NCI-H146 treated with DMSO at 0.1 percent for 48 hours (cell line): ENCODE data around the gene IGSF23.
"Not testable (repeated sequence)": the region's sequence is repeated elsewhere in the genome, so short reads cannot be mapped to it uniquely, and the experiment has no call there.

Experiments used
- DNase-seq: peaks from one replicate; lab custom pipeline; 2025; ENCODE audit not compliant: unreplicated experiment; lab: John Stamatoyannopoulos, UW

The IGSF23 gene

DNA sequence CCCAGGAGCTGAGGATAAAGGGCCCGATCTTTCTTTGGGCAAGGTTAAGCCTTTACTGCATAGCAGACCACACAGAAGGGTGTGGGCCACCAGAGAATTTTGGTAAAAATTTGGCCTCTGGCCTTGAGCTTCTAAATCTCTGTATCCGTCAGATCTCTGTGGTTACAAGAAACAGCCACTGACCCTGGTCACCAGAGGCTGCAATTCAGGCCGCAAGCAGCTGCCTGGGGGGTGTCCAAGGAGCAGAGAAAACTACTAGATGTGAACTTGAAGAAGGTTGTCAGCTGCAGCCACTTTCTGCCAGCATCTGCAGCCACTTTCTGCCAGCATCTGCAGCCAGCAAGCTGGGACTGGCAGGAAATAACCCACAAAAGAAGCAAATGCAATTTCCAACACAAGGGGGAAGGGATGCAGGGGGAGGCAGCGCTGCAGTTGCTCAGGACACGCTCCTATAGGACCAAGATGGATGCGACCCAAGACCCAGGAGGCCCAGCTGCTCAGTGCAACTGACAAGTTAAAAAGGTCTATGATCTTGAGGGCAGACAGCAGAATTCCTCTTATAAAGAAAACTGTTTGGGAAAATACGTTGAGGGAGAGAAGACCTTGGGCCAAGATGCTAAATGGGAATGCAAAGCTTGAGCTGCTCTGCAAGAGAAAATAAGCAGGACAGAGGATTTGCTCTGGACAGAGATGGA, 49.5 kb downstream of the IGSF23 start:
- no peak for DNase-seq

DNA sequence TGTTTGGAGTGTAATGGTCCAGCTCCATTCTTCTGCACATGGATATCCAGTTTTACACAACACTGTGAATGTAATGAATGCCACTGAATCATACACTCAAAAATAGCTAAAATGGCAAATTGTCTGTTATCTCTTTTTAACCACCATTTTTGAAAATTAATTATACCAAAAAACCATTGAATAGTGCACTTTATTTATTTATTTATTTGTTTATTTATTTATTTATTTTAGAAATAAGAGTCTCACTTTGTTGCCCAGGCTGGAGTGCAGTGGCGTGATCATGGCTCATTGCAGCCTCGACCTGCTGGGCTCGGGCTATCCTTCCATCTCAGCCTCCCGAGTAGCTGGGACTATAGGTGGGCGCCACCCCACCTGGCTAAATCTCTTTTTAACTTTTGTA, 50.6 kb downstream of the IGSF23 start:
- DNase-seq, result no peak

DNA sequence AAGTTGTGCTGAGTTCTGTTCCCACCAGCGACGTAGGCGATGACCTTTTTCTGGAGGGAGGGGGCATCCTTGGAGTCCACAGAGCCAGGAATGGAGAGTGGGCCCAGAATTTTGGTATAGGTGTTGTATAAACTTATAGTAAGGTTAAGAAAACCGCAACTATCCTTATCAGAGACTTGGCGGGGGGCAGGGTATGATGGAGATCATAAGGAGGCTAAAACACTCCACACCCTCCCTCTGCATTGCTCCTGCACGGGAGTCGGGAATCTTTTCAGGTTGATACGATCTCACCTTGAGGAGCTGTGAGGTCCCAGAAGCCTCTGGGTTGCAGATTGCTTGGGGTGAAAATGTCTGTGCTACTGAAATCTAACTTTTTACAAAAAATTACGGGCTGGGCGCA, 51.6 kb downstream of the IGSF23 start:
- no peak for DNase-seq

DNA sequence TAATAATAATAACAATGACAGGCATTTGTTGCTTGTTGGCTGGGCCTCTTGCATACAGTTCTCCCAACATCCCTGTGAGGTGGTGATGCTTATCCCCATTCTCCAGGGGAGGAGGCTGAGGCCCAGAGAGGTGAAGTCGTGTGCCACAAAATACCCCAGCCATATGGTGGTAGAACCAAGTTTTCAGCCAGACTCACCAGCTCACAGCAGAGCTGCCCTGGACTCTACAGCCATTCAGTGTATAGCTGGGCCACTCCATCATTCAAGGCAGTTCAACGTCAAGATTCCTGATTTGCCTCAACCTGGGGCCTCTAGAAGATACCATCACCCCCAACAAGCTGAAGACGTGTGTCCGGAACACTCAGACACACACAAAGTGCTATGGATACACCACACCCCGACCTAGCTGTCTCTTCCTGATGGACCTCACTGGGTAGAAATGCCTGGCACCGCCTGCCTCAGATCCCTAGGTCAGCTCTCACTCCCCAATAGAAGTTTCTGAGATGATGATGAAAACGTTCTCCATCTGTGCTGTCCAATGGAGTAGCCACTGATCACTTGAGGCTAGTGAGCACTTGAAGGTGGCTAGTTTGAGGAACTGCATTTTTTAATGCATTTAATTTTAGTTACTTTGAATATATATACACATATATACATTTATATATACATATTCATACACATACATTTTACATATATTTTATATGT, 53.6 kb downstream of the IGSF23 start:
- DNase-seq, result no peak

DNA sequence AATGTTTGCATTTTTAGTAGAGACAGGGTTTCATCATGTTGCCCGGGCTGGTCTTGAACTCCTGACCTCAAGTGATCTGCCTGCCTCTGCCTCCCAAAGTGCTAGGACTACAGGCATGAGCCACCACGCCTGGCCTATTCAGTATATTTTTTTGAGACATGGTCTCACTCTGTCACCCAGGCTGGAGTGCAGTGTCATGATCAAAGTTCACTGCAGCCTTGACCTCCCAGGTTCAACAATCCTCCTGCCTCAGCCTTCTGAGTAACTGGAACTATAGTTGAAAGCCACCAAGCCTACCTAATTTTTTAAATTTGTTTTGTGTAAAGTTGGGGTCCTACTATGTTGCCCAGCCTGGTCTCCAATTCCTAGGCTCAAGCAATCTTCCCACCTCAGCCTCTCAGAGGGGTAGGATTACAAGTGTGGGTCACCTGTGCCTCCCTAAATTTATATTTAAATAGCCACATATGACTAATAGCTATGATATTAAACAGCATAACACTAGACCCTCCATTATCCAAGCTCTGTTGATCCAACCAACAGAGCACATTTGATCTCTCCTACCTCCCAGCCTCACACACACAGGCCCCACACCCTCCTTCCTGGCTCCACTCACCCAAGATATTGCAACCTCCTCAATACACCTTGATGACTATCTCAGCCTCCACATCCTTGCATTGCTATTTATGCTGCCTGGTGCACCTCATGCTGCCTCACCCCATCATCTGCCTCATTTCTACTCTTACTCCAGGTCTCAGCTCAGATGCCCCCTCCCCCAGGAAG, 55.8 kb downstream of the IGSF23 start:
- DNase-seq, result no peak

DNA sequence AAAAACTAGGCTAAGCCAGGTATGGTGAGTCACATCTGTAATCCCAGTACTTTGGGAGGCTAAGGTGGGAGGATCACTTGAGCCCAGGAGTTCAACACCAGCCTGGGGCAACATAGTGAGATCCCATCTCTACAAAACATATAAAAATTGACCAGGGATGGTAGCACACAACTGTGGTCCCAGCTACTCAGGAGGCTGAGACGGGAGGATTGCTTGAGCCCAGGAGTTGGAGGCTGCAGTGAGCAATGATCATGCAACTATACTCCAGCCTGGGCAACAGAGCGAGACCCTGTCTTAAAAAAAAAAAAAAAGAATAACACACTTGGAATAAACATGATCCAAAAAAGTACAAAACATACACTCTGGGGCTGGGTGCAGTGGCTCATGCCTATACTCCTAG, 56.7 kb downstream of the IGSF23 start:
- not testable (repeated sequence) for DNase-seq

DNA sequence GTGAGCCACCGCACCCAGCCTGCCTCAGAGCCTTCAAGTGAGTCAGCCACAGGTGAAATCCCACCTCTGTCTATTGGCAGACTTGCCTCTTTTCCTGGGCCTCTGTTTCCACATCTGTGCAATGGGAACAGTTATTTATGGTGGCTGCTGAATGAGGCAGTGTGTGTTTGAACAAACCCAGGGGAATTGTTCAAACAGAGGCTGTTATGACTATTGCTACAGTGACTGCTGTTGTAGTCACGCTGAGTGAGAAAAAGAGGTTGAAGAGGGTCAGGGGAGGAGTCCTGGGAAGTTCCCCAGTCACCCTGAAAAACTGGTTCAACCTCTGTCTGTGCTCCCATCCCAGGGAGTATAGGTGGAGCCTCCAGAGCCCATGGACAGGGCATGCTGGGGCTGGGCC, 58.0 kb downstream of the IGSF23 start, which contains the start of gene CEACAM19:
Gene CEACAM19, plus strand, starts transcription at position 83 of the 400 bp plus-strand sequence. CDS start 450 bp downstream, outside the sequence.
- DNase-seq, result no peak

DNA sequence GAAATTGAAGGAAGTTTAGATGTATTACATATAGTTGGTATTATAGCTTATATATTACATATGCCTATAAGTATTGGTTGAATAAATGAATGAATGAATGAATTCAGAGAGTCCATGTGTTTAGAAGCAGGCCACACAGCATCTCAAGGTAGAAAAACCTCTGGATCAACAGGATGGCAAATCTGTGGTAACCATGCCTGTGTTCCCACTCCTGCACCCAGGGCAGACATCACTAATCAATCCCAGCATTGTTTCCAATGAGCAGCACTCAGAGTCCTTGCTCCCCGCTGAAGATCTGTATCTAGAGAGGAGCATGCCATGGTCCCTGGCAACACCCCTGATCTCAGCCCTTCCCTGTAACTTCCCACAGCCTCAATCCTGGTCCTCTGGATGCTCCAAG, 58.9 kb downstream of the IGSF23 start:
- no peak for DNase-seq

DNA sequence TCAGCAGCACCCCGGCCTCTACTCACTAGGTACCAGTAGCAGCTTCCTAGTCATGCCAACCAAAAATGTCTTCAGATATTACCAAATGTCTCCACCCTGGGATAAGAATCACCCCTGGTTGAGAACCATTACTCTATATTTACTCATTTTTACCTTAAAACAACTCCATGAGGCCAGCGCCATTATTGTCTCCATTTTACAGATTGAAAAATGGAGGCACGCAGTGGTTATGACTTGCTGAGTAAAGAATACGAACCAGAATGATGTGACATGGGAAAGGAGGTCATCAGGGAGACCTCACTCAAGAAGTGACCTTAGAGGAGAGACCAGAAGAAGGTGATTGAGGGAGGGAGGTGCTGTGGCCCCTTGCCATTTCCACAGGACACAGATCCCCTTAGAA, 60.1 kb downstream of the IGSF23 start:
- DNase-seq, result no peak

DNA sequence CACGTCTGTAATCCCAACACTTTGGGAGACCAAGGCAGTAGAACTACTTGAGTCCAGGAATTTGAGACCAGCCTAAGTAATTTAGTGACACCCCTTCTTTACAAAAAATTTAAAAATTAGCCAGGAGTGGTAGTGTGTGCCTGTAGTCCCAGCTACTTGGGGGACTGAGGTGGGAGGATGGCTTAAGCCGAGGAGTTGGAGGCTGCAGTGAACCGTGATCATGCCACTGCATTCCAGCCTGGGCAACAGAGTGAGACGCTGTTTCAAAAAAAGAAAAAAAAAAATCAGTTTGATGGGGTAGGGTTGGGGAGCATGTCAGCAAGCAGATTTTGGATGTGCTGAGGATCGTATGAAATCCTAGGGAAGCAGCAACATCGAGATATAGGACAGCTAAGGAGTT, 62.2 kb downstream of the IGSF23 start:
- DNase-seq, result no peak

DNA sequence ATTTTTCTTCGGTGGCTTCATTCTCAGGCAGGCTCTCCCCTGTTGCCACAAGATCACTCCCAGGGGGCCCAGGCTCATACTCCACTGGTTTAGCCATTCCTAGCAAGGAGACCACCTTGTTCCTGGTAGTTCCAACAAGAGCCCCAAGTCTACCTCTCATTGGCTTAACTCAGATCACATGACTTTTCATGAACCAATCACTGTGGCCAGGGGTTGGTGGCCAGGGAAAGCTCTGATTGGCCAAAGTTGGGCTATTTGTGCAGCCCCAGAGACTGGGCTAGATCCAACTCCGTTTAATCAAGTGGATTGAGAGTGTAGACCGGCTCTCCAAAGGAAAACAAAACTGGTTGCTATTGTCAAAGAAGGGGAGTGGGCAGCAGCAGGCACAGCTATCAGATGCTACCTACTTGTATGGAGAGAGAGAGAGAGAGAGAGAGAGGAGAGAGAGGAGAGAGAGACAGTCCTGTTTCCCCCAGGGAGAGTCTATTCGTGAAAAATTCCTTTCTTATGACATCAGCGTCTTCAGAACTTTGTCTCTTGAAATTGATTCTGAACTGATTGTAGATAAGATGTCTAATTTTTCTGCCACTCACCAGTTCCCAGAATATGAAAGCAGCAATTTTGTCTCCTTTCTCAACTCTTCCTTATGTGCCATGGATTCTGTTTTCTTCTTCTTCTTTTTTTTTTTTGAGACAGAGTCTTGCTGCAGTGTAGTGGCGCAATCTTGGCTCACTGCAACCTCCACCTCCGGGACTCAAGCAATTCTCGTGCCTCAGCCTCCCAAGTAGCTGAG, 63.9 kb downstream of the IGSF23 start:
- DNase-seq, result peak; percentile 7

DNA sequence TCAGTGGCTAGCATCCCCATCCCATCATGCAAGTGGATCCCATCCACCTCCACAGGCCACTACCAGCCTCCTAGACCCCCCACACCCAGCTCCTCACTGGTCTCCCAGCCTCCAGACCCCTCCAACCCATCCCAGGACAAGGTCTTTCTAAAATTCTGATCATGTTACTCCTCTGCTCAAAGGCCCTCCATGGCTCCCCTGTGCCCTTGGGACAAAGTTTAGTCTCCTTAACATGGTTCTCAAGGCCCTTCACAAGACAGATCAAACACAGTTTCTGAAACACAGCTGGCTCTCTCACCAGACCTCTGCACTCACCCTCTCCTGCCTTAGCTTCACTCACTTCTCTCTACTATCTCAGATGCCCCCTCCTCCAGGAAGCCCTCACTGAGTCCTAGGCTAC, 67.2 kb downstream of the IGSF23 start:
- no peak for DNase-seq

DNA sequence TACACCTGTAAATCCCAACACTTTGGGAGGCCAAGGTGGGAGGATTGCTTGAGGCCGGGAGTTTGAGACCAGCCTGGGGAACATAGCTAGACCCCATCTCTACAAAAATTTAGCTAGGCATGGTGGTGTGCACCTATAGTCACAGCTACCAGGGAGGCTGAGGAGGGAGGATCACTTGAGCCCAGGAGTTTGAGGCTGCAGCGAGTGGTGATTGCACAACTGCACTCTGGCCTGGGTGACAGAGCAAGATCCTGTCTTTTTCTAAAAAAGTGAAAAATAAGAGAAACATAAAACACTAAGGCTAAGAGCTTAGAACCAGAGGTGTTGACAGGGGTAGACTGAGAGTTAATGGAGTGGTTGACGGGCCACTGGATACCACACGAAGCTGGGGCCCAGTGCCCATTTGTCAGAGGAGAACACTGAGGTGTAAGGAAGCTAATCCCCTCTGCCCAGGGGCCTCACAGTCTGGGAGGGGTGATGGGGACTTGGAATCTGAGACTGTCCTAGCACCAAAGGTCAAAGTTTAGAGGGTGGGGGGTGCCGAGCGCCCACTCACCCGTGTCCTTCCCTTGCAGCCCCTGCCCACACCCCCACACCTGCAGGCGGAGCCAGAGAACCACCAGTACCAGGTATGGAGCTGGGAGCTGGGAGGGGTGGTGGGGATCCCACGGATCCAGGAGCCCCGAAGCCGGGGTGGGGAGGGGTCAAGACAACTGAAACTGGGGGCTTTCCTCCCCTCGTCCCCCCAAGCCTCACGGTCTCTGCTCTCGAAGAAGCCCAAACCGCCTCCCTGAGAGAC, 68.8 kb downstream of the IGSF23 start:
- no peak for DNase-seq

DNA sequence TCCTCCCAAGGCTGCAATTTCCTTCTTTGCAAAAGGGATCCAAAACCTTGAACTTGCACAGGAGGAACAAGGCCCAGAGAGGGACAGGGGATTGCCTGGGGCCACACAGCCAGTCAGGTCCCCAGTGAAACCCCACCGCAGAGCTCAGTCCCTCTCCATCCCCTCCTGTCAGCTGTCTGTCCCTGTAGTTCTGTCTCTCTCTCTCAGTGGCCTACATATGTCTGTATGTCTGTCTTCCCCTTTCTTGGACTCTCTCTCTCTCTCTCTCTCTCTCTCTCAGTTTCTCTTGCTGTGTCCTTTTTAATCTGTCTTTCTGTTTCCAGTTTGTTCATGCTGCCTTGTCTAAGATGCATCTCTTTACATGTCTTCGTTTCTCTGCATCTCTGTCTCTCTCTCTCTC, 69.4 kb downstream of the IGSF23 start:
- DNase-seq, result no peak

DNA sequence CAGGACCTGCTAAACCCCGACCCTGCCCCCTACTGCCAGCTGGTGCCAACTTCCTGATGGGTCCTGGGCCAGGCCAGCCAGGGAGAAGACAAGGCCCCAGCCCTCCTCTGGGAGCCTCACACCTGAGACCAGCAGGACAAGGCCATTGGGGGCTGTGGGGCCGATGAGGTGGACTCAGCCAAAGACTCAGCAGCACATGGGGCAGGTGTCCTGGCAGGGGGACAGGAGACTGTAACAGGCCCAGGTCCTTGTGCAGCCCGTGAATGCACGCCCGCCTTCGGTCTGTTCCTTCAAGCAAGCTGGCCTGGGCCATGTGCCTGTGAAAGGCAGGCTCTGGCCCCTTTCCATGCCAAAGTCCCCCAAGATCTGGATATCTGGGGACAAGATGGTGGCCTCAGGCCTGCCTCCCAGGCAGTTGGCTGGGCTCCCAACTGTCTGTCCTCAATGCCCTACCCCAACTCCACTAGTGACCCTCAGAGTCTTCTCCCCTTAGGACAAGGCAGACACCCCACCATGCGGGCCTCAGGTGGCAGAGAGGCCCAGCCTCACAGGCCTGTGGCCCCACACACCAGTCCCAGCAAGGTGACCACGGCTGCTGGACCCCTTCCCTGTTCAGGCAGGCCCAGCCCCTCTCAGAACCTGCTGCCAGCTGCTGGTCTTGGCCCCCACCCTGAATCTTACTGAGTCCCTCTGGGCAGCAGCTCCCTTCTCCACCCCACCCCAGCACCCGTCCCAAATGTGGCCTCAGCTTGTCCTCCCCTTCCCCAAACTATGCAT, 70.3 kb downstream of the IGSF23 start:
- DNase-seq, result no peak

DNA sequence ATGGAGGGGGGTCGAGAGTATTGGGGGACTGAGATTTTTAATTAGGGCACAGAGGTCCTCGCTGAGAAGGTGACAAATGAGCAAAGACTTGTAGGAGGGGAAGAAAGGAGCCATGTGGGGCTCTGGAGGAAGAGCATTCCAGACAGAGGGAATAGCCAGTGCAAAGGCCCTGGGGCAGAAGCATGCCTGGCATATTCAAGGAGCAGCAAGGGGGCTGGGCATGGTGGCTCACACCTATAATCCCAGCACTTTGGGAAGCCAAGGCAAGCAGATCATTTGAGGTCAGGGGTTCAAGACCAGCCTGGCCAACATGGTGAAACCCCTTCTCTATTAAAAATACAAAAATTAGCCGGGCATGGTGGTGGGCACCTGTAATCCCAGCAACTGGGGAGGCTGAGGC, 71.0 kb downstream of the IGSF23 start:
- not testable (repeated sequence) for DNase-seq

DNA sequence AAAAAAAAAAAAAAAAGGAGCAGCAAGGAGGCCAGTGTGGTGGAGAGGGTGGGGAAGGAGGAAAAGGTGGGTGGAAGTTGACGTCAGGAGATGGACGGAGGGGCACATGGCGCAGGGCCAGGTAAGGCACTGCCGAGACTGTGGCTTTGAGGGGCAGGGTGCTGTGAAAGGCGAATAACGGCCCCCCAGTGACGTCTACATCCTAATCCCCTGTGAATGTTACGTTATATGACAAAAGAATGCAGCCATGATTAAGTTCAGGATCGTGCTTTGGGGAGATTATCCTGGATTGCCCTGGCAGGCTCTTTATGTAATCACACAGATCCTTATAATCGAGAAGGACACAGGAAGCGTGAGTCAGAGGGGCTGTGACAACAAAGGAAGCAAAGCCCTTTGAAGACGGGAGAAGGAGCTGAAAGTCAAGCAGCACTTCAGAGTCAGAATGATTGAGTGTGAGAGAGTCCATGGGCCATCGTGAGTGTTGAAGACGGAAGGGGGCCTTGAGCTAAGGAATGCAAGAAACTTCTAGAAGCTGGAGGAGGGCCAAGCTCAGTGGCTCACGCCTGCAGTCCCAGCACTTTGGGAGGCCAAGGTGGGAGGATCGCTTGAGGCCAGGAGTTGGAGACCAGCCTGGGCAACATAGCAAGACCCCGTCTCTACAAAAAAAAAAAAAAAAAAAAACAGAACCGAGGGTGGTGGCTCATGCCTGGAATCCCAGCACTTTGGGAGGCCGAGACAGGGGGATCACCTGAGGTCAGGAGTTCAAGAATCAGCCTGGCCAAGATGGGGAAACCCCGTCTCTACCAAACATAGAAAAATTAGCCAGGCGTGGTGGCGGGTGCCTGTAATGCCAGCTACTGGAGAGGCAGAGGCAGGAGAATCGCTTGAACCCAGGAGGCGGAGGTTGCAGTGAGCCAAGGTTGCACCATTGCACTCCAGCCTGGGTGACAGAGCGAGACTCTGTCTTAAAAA, 71.8 kb downstream of the IGSF23 start:
- no peak for DNase-seq

DNA sequence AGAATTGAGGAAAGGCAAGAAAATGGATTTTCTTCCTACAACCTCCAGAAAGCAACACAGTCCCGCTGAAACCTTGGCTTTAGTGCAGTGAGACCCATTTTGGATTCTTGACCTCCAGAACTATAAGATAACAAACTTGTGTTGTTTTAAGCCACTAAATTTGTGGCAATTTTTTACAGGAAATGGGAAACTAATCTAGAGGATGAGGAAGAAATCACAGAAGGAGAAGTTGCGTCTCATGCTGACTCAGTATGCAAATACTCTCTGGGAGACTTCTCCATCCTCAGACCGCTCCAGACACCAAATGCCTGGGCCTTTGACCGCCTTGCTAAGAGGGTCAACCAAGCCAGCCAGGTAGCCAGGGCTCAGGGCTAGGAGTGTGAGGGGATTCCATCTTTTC, 72.5 kb downstream of the IGSF23 start:
- DNase-seq, result no peak
